Lung (tissue), 12 donors: Measurements from ENCODE around the gene STEAP1B. TPM values are rescaled to one million over a fixed set of nuclear protein-coding genes. Genes with fewer than 3 reads are reported as not detected.

Source experiments
- ATAC-seq: fragments of 200-7000 bp; cut with Tn5 transposase; one replicate; pipeline ENCODE4 v1.9.1; 2020; ENCODE audit warnings: moderate number of reproducible peaks; ENCODE audit not compliant: insufficient read depth, low FRiP score
- DNase-seq, 3 donors: peaks; one replicate each; pipeline ENCODE4 v3.0.0-alpha.2; 2013 to 2017
- H3K27ac ChIP-seq, 2 donors: one replicate each; pipeline ENCODE4 v1.5.1; 2013; ENCODE audit warnings: mild to moderate bottlenecking in 2 of 2, moderate library complexity in 2 of 2, control low read depth in 1 of 2, inconsistent platforms in 1 of 2, low read depth in 1 of 2, low read length in 1 of 2
- H3K27me3 ChIP-seq, 3 donors: one replicate each; pipeline ENCODE4 v1.5.1; 2013; ENCODE audit warnings: low read length in 2 of 3; ENCODE audit not compliant: control insufficient read depth in 3 of 3, insufficient read depth in 3 of 3
- H3K36me3 ChIP-seq, 4 donors: one replicate each; pipeline ENCODE4 v1.5.1; 2013; ENCODE audit warnings: low read length in 4 of 4, mild to moderate bottlenecking in 1 of 4, moderate library complexity in 1 of 4; ENCODE audit not compliant: control insufficient read depth in 4 of 4, insufficient read depth in 4 of 4
- H3K4me1 ChIP-seq, 5 donors: one replicate each; pipeline ENCODE4 v1.5.1; 2013; ENCODE audit warnings: low read length in 5 of 5, mild to moderate bottlenecking in 2 of 5, moderate library complexity in 1 of 5; ENCODE audit not compliant: control insufficient read depth in 5 of 5, insufficient read depth in 5 of 5
- H3K4me3 ChIP-seq: one replicate; pipeline ENCODE4 v1.5.1; 2013; ENCODE audit warnings: mild to moderate bottlenecking, control low read depth, moderate library complexity
- H3K9ac ChIP-seq, 2 donors: one replicate each; pipeline ENCODE4 v1.5.1; 2013; ENCODE audit warnings: low read length in 2 of 2, control low read depth in 1 of 2; ENCODE audit not compliant: insufficient read depth in 1 of 2
- H3K9me3 ChIP-seq, 4 donors: one replicate each; pipeline ENCODE4 v1.5.1; 2013; ENCODE audit warnings: low read length in 3 of 4, mild to moderate bottlenecking in 1 of 4, moderate library complexity in 1 of 4; ENCODE audit not compliant: control insufficient read depth in 4 of 4, insufficient read depth in 3 of 4
- WGBS, 2 donors: extraction: QIAGEN DNeasy Blood & Tissue Kit; methylation state at CpG; one replicate each; pipeline ENCODE4 v1.1.7; 2013; 5-methylcytosine and 5-hydroxymethylcytosine counted together
- polyA plus RNA-seq, 2 donors: library from polyadenylated mRNA; stranded (reverse); fragments of 200-250 nt; gene quantifications; one replicate each; pipeline ENCODE4 v1.2.1, GENCODE V29; 2013
- total RNA-seq, 2 donors: library from RNA; depleted of rRNA in 1 of 2; stranded (reverse); fragments of >200 nt in 1 of 2; gene quantifications; one replicate each; pipeline ENCODE4 v1.2.1, GENCODE V29; 2014 to 2021
- TF ChIP-seq, protein P1 (sequence below): IDR thresholded peaks from 2 replicates; pipeline ENCODE4 v1.5.1; 2012; ENCODE audit warnings: mild to moderate bottlenecking; ENCODE audit errors: control extremely low read depth, extremely low read depth
- donor health status: control.
- donor health status: control.
- donor health status: Bipolar disorder and iron deficiency.
- donor health status: healthy.
- donor health status: DM: yes; HTN: yes; CAD: no.

The STEAP1B gene
- total and polyA plus RNA-seq, 4 donors: 0.16 to 1.5 (median 0.96) TPM

DNA sequence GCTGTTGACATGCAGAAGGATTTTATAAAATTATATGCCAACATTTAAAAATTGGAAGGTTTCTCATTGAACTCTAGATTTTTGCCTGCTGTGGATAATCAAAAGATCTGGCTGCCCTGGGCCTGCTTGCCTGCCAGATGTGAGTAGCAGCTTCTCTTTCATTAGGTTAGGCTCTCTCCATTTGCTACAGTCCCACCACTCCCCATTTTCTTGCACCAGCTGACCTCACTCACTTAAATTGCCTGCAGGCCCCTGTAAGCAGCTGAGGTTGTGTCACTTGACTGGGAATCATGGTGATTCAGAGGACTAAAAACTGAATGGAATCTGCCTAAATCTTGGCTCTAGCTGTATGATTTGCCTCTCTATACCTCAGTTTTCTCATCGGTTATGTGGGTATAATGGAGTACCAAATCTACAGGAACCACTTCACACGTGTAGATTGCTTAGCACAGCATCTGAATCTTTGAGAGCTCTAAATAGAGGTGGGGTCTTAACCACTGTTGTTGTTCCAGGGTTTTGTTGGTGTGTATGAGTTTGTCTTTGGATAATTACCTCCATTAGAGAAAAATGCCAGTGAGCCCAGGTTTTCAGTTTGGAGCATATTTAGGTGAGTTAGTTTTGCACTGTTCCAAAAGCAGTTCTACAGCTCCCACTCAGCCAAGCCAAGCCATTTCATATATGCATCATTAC, 124.5 kb downstream of the STEAP1B start:
- Histone ChIP-seq H3K9me3 (no peaks in the 10 kb centered on the region), H3K27me3 (no peaks in the 10 kb centered on the region), H3K4me3 (no peak overlapping the region), H3K9ac (no peak overlapping the region), H3K36me3 (no peaks in the 10 kb centered on the region), H3K27ac (no peak overlapping the region), H3K4me1 (peaks cover 0 to 13% (median 3%) of the 10 kb centered on the region in 5 donors)
- DNase-seq (no peak), ATAC-seq (no peak)
- WGBS, 2 donors: 93 to 95% methylated on average over 2 of the region's 2 CpGs
- TF ChIP-seq, protein P1, sequence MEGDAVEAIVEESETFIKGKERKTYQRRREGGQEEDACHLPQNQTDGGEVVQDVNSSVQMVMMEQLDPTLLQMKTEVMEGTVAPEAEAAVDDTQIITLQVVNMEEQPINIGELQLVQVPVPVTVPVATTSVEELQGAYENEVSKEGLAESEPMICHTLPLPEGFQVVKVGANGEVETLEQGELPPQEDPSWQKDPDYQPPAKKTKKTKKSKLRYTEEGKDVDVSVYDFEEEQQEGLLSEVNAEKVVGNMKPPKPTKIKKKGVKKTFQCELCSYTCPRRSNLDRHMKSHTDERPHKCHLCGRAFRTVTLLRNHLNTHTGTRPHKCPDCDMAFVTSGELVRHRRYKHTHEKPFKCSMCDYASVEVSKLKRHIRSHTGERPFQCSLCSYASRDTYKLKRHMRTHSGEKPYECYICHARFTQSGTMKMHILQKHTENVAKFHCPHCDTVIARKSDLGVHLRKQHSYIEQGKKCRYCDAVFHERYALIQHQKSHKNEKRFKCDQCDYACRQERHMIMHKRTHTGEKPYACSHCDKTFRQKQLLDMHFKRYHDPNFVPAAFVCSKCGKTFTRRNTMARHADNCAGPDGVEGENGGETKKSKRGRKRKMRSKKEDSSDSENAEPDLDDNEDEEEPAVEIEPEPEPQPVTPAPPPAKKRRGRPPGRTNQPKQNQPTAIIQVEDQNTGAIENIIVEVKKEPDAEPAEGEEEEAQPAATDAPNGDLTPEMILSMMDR: no peak

DNA sequence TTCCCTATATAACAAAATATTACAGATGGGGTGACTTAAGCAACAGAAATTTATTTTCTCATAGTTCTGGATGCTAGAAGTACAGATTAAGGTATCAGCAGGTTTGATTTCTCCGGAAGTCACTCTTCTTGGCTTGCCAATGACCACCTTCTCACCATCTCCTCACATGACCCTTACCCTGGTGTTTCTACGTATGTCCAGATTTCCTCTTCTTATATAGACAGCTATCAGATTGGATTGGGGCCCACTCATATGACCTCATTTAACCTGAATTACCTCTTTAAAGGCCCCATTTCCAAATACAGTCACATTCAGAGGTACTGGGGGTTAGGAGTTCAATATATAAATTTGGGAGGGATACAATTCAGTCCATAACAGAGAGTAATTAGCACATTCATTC, 126.1 kb downstream of the STEAP1B start:
- Histone ChIP-seq H3K9me3 (no peaks in the 10 kb centered on the region), H3K36me3 (no peaks in the 10 kb centered on the region), H3K4me1 (peaks cover 0 to 13% (median 3%) of the 10 kb centered on the region in 5 donors), H3K27me3 (no peaks in the 10 kb centered on the region), H3K4me3 (no peak overlapping the region), H3K27ac (no peak overlapping the region), H3K9ac (no peak overlapping the region)
- no peak for ATAC-seq
- DNase-seq: no peak
- TF ChIP-seq, protein P1: no peak
- whole genome bisulfite sequencing, 2 donors: 72 to 75% methylated on average over 2 of the region's 2 CpGs

DNA sequence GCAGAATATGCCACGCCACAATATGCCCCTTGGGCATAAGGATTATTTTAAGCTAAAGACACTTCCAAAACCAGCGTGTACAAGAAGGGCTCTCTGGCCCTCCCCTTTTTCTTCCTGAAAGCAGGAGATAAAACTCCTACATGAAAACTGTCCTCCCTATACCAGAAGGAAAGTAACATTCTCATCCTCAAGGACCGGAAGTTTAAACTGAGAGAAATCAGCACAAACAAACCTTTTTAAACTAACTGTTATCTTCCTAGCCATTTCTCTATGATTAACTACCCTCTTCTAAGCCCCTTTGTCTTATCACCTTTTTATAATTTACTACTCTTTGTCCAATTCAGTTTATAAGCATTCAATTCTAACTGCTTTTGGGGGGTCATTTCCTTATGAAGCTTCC, 126.6 kb downstream of the STEAP1B start:
- Histone ChIP-seq H3K27me3 (no peaks in the 10 kb centered on the region), H3K36me3 (no peaks in the 10 kb centered on the region), H3K27ac (peak overlapping the region in 1 of 2 donors; percentile 31), H3K4me3 (no peak overlapping the region), H3K9me3 (no peaks in the 10 kb centered on the region), H3K9ac (no peak overlapping the region), H3K4me1 (peaks cover 0 to 13% (median 3%) of the 10 kb centered on the region in 5 donors)
- whole genome bisulfite sequencing, 2 donors: 55 to 57% methylated on average over 3 of the region's 3 CpGs
- ATAC-seq (no peak), DNase-seq (no peak)
- TF ChIP-seq, protein P1: no peak
